PC-9 (cell line): Measurements from ENCODE around the gene GIGYF2. TPM values are rescaled to one million over a fixed set of nuclear protein-coding genes. Genes with fewer than 3 reads are reported as not detected.

Experiments
- BruUV-seq: library from RNA; stranded (reverse); fragments of 400-500 nt; replicated peaks from 2 replicates; lab custom pipeline; 2021; lab: Mats Ljungman, UMichigan
- CTCF ChIA-PET: fragments of 300-600 bp; sonication (Branson Sonifier 250); formaldehyde crosslinking; loops from one replicate; lab custom pipeline; 2022; ENCODE audit warnings: antibody characterized with exemption; lab: Charles Lee
- POLR2A ChIA-PET: fragments of 300-600 bp; sonication (Branson Sonifier 250); formaldehyde crosslinking; loops from one replicate; lab custom pipeline; 2022; ENCODE audit warnings: antibody characterized with exemption; ENCODE audit not compliant: unreplicated experiment; lab: Charles Lee
- DNase-seq, 2 experiments: peaks; one replicate each; pipeline versions ENCODE4 v3.0.0 to v3.0.0-alpha.2; 2015 to 2022; ENCODE audit warnings: mixed read lengths in 1 of 2
- H2AFZ ChIP-seq: fragments of 200-600 bp; sonication (generic); 2 replicates; pipeline ENCODE4 v1.8.1; 2017; ENCODE audit warnings: antibody characterized with exemption
- H3F3A ChIP-seq: fragments of 200-600 bp; sonication (generic); 2 replicates; pipeline ENCODE4 v1.8.1; 2017; ENCODE audit warnings: antibody characterized with exemption, mild to moderate bottlenecking, low read depth; ENCODE audit not compliant: insufficient read depth
- H3K27ac ChIP-seq: fragments of 200-600 bp; sonication (generic); 2 replicates; pipeline ENCODE4 v1.6.1; 2016; ENCODE audit warnings: mixed run types
- H3K27me3 ChIP-seq: fragments of 200-600 bp; sonication (generic); 2 replicates; pipeline ENCODE4 v1.6.1; 2016; ENCODE audit warnings: low read depth, mixed run types; ENCODE audit not compliant: insufficient read depth
- H3K36me3 ChIP-seq: fragments of 200-600 bp; sonication (generic); 2 replicates; pipeline ENCODE4 v1.6.1; 2016; ENCODE audit warnings: low read depth, mixed run types
- H3K4me1 ChIP-seq: fragments of 200-600 bp; sonication (generic); replicated peaks from 2 replicates; pipeline ENCODE4 v1.6.1; 2016; ENCODE audit warnings: mixed run types; ENCODE audit not compliant: insufficient read depth
- H3K4me2 ChIP-seq: fragments of 200-600 bp; sonication (generic); 2 replicates; pipeline ENCODE4 v1.6.1; 2017; ENCODE audit warnings: mixed run types
- H3K4me3 ChIP-seq: fragments of 200-600 bp; sonication (generic); 2 replicates; pipeline ENCODE4 v1.6.1; 2016; ENCODE audit warnings: mixed run types
- H3K79me2 ChIP-seq: fragments of 200-600 bp; sonication (generic); 2 replicates; pipeline ENCODE4 v1.6.1; 2017; ENCODE audit warnings: low read depth, mixed run types
- H3K9me2 ChIP-seq: fragments of 200-600 bp; sonication (generic); 2 replicates; pipeline ENCODE4 v1.8.1; 2017; ENCODE audit warnings: mild to moderate bottlenecking; ENCODE audit not compliant: insufficient read depth
- H3K9me3 ChIP-seq: fragments of 200-600 bp; sonication (generic); 2 replicates; pipeline ENCODE4 v1.8.1; 2016; ENCODE audit warnings: low read depth; ENCODE audit not compliant: insufficient read depth
- H4K20me1 ChIP-seq: fragments of 200-600 bp; sonication (generic); 2 replicates; pipeline ENCODE4 v1.8.1; 2017; ENCODE audit not compliant: insufficient read depth
- EZH2 ChIP-seq: fragments of 200-600 bp; sonication (generic); IDR thresholded peaks from 2 replicates; pipeline ENCODE4 v1.8.0; 2017; ENCODE audit warnings: antibody characterized with exemption, low read depth
- intact Hi-C: fragments of 100-400 bp; cut with micrococcal nuclease; formaldehyde crosslinking; loops from one replicate; pipeline ENCODE4 v1.10.0; 2022; ENCODE audit not compliant: unreplicated experiment
- total RNA-seq: library from RNA; stranded (reverse); gene quantifications from 2 replicates; pipeline ENCODE4 v1.2.3, GENCODE V29; 2021
- TF ChIP-seq, protein P1 (sequence below): fragments of 200-600 bp; sonication (generic); conservative IDR thresholded peaks from 2 replicates; pipeline ENCODE4 v1.6.1; 2017; ENCODE audit warnings: mixed run types, antibody characterized with exemption, mild to moderate bottlenecking, moderate library complexity

Gene GIGYF2
- total RNA-seq, 1 experiment from 2014 or later: 86.4 TPM

DNA sequence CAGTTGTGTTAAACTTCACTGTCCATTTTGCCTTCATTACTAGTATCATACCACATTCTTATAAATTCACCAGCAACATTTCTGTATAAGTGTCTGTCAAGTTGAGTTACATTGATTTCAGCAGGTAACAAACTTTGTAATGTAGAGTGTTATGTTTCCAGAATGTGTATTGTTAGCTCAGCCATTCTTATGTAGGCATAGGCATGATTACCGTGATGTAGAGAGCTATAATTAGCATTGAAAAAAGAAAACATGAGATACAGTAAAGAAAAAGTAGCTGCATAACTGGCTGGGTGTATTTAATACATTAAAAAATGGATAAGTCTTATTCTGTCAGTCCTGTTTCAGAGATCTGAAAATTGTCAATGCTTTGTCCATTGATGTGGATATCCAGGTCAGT is 70.7 kb downstream of the GIGYF2 start:
- Histone ChIP-seq H3K27me3 (no peaks in the 10 kb centered on the region), H2AFZ (no peak overlapping the region), H4K20me1 (peaks cover 18% of the 10 kb centered on the region; the same call in 1 of the 2 replicates), H3F3A (peaks cover 12% of the 10 kb centered on the region; the same call in 1 of the 2 replicates), H3K9me2 (no peaks in the 10 kb centered on the region), H3K4me1 (no peaks in the 10 kb centered on the region), H3K4me2 (no peak overlapping the region), H3K9me3 (no peaks in the 10 kb centered on the region), H3K27ac (no peak overlapping the region), H3K36me3 (peaks cover 70% of the 10 kb centered on the region), H3K4me3 (no peak overlapping the region), H3K79me2 (no peaks in the 10 kb centered on the region)
- intact Hi-C loops: no loop called here
- no peak for TF ChIP-seq EZH2
- TF ChIP-seq, protein P1, sequence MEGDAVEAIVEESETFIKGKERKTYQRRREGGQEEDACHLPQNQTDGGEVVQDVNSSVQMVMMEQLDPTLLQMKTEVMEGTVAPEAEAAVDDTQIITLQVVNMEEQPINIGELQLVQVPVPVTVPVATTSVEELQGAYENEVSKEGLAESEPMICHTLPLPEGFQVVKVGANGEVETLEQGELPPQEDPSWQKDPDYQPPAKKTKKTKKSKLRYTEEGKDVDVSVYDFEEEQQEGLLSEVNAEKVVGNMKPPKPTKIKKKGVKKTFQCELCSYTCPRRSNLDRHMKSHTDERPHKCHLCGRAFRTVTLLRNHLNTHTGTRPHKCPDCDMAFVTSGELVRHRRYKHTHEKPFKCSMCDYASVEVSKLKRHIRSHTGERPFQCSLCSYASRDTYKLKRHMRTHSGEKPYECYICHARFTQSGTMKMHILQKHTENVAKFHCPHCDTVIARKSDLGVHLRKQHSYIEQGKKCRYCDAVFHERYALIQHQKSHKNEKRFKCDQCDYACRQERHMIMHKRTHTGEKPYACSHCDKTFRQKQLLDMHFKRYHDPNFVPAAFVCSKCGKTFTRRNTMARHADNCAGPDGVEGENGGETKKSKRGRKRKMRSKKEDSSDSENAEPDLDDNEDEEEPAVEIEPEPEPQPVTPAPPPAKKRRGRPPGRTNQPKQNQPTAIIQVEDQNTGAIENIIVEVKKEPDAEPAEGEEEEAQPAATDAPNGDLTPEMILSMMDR: no peak
- POLR2A ChIA-PET: no interaction called here
- DNase-seq: no peak
- CTCF ChIA-PET: no interaction called here
- BruUV-seq: no TSS peak

- Histone ChIP-seq H4K20me1 (peaks cover 18% of the 10 kb centered on the region; the same call in 1 of the 2 replicates), H3K4me3 (no peak overlapping the region), H3K9me3 (no peaks in the 10 kb centered on the region), H3K79me2 (no peaks in the 10 kb centered on the region), H3K27ac (no peak overlapping the region), H3K36me3 (peaks cover 72% of the 10 kb centered on the region), H3K4me2 (no peak overlapping the region), H3K27me3 (no peaks in the 10 kb centered on the region), H3F3A (peaks cover 12% of the 10 kb centered on the region; the same call in 1 of the 2 replicates), H2AFZ (no peak overlapping the region), H3K4me1 (0 out of 2 replicates have a peak, but pooled peaks cover under 1% of the 10 kb centered on the region), H3K9me2 (no peaks in the 10 kb centered on the region)
- DNase-seq: no peak
- ChIA-PET CTCF (interaction anchor here (0.7 kb wide), 1 partner anchor 84 kb away, joined by 5 read pairs; no protein-coding TSS in a partner anchor), POLR2A (interaction anchor here (0.6 kb wide), 2 partner anchors 25 to 1172 kb away, joined by 3 to 5 read pairs; no protein-coding TSS in a partner anchor)
- TF ChIP-seq EZH2: no peak
- TF ChIP-seq, protein P1: no peak
- intact Hi-C loops: no loop called here
- no TSS peak for BruUV-seq
Measured at GRCh38 chr2:232770207-232770606, 73.1 kb downstream of the GIGYF2 start.

- no peaks in the 10 kb centered on the region for H3K79me2 ChIP-seq
- H3K36me3 ChIP-seq: peaks cover 70% of the 10 kb centered on the region
- DNase-seq: no peak
- H3K4me2 ChIP-seq: no peak overlapping the region
- H3K27ac ChIP-seq: no peak overlapping the region
- H3K27me3 ChIP-seq: no peaks in the 10 kb centered on the region
- CTCF ChIA-PET: no interaction called here
- peaks cover 18% of the 10 kb centered on the region; the same call in 1 of the 2 replicates for H4K20me1 ChIP-seq
- no TSS peak for BruUV-seq
- no peak for TF ChIP-seq EZH2
- TF ChIP-seq, protein P1: no peak
- H3K9me3 ChIP-seq: no peaks in the 10 kb centered on the region
- POLR2A ChIA-PET: no interaction called here
- no peak overlapping the region for H2AFZ ChIP-seq
- H3F3A ChIP-seq: peaks cover 21% of the 10 kb centered on the region
- no peaks in the 10 kb centered on the region for H3K9me2 ChIP-seq
- intact Hi-C loops: no loop called here
- no peak overlapping the region for H3K4me3 ChIP-seq
- peaks cover 16% of the 10 kb centered on the region for H3K4me1 ChIP-seq
Measured at GRCh38 chr2:232771870-232772269, 74.7 kb downstream of the GIGYF2 start.
